Vagina (tissue), 2 donors: ENCODE data around the gene GBF1.
A peak's percentile ranks its signal among the peaks of the same experiment; 100 is the strongest.

Experiments used
- POLR2A ChIP-seq, 2 donors: fragments of 450-650 bp; IDR thresholded peaks; one replicate each; pipeline ENCODE4 v1.6.1; 2017; ENCODE audit warnings: antibody characterized with exemption in 2 of 2, mild to moderate bottlenecking in 2 of 2, moderate library complexity in 2 of 2
- POLR2AphosphoS5 ChIP-seq, 2 donors: sonication (generic); formaldehyde crosslinking; IDR thresholded peaks; one replicate each; pipeline ENCODE4 v1.9.0; 2017; ENCODE audit warnings: antibody characterized with exemption in 2 of 2, mild to moderate bottlenecking in 2 of 2, low read depth in 1 of 2; ENCODE audit not compliant: insufficient read depth in 1 of 2
- TF ChIP-seq, protein P1 (sequence below), 3 experiments: fragments of 450-650 bp in 2 of 3; fragments of 200-600 bp in 1 of 3; sonication (generic) in 1 of 3; IDR thresholded peaks; one replicate each; pipeline ENCODE4 v1.5.1; 2017 to 2019; ENCODE audit warnings: antibody characterized with exemption in 3 of 3, mild to moderate bottlenecking in 2 of 3, moderate library complexity in 2 of 3

DNA sequence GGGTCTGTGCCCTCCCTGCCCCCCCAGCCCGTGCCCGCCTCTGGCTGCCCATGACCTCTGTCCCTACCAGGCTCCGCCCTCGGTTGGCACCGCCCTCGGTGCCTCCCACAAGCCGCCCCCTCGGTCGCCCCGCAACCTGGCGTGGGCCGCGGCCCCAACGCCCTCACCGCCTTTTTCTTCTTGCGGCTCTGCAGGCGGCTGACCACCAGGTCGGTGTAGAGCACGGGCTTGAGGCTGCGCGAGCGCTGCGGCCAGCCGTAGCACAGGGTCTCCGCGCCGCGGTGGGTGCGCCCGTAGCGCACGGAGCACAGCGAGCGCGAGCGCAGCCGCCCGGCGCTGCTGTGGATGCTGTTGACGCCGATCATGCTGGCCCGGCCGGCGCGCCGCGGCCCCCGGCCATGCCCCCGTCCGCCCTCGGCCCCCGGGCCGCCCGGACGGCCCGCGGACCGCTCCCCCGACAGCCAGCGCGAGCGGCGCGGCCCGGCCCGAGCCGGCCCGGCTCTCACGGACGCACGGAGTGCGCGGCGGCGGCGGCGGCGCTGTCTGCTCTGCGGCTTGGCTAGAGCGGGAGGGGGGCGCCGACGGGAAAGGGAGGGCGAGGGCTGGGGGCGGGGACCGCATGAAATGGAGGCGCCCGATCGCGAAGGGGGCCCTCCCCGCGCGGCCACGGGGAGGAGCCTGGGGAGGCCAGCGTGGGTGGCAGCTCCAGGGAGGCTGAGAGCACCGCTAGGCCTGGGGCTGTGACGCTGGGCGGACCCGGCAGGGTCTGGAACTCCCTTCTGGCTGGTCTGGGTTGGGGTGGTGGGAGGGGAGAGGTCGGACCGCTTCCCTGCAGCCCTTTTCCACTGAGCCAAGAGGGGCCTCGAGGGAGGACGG lies 163.6 kb downstream of the GBF1 start:
- TF ChIP-seq, protein P1, sequence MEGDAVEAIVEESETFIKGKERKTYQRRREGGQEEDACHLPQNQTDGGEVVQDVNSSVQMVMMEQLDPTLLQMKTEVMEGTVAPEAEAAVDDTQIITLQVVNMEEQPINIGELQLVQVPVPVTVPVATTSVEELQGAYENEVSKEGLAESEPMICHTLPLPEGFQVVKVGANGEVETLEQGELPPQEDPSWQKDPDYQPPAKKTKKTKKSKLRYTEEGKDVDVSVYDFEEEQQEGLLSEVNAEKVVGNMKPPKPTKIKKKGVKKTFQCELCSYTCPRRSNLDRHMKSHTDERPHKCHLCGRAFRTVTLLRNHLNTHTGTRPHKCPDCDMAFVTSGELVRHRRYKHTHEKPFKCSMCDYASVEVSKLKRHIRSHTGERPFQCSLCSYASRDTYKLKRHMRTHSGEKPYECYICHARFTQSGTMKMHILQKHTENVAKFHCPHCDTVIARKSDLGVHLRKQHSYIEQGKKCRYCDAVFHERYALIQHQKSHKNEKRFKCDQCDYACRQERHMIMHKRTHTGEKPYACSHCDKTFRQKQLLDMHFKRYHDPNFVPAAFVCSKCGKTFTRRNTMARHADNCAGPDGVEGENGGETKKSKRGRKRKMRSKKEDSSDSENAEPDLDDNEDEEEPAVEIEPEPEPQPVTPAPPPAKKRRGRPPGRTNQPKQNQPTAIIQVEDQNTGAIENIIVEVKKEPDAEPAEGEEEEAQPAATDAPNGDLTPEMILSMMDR (IDR thresholded peaks at IDR 0.05) = no peak
- peak in 1 of 2 donors; percentile 61 for TF ChIP-seq POLR2AphosphoS5 (IDR thresholded peaks at IDR 0.05; ENCODE audit: insufficient read depth in 1 of 2, low read depth in 1 of 2)
- TF ChIP-seq POLR2A (IDR thresholded peaks at IDR 0.05) = no peak
